Natural killer cell (primary cell): ENCODE results near the gene PTPRM. TPM values are rescaled to one million over a fixed set of nuclear protein-coding genes. Genes with fewer than 3 reads are reported as not detected.

Experiments used
- ATAC-seq, 3 donors: fragments of 150-1000 bp in 2 of 3; fragments of 200-7000 bp in 1 of 3; cut with Tn5 transposase; 1 replicate in 1 of 3; 2 replicates in 2 of 3; pipeline ENCODE4 v1.10.0; 2021; ENCODE audit warnings: mild to moderate bottlenecking in 2 of 3, moderate library complexity in 2 of 3
- DNase-seq, 2 donors: peaks; one replicate each; pipeline versions ENCODE4 v3.0.0 to v3.0.0-alpha.2; 2013 to 2021; ENCODE audit warnings: mixed read lengths in 1 of 2
- H3K27ac ChIP-seq: one replicate; pipeline ENCODE4 v1.5.1; 2013; ENCODE audit warnings: mild to moderate bottlenecking, low read length
- H3K27me3 ChIP-seq: one replicate; pipeline ENCODE4 v1.6.1; 2013; ENCODE audit warnings: low read length; ENCODE audit not compliant: control insufficient read depth, insufficient read depth
- H3K36me3 ChIP-seq: one replicate; pipeline ENCODE4 v1.6.1; 2013; ENCODE audit warnings: low read length; ENCODE audit not compliant: control insufficient read depth, insufficient read depth
- H3K4me1 ChIP-seq: one replicate; pipeline ENCODE4 v1.6.1; 2013; ENCODE audit warnings: low read length; ENCODE audit not compliant: control insufficient read depth, insufficient read depth
- H3K4me3 ChIP-seq: one replicate; pipeline ENCODE4 v1.5.1; 2013; ENCODE audit warnings: low read length
- H3K9me3 ChIP-seq: one replicate; pipeline ENCODE4 v1.6.1; 2013; ENCODE audit warnings: low read length; ENCODE audit not compliant: control insufficient read depth, insufficient read depth
- H3K27ac Mint-ChIP-seq, 2 donors: one replicate each; pipeline ENCODE4 v1.8.0; 2022; ENCODE audit warnings: mild to moderate bottlenecking in 2 of 2, mixed read lengths in 2 of 2, moderate library complexity in 1 of 2
- H3K27me3 Mint-ChIP-seq, 2 donors: one replicate each; pipeline ENCODE4 v1.8.0; 2022; ENCODE audit warnings: low read depth in 2 of 2, mixed read lengths in 2 of 2
- H3K36me3 Mint-ChIP-seq: one replicate; pipeline ENCODE4 v1.8.0; 2022; ENCODE audit warnings: mixed read lengths
- H3K4me1 Mint-ChIP-seq, 2 donors: one replicate each; pipeline ENCODE4 v1.8.0; 2022; ENCODE audit warnings: mixed read lengths in 2 of 2
- H3K4me3 Mint-ChIP-seq: one replicate; pipeline ENCODE4 v1.8.0; 2022; ENCODE audit warnings: mild to moderate bottlenecking, moderate library complexity, mixed read lengths
- H3K9me3 Mint-ChIP-seq, 2 donors: one replicate each; pipeline ENCODE4 v1.8.0; 2022; ENCODE audit warnings: mixed read lengths in 2 of 2
- WGBS: methylation state at CpG from one replicate; pipeline ENCODE4 v1.1.7; 2013; ENCODE audit warnings: missing lambda C conversion rate; ENCODE audit not compliant: insufficient coverage; 5-methylcytosine and 5-hydroxymethylcytosine counted together
- intact Hi-C: fragments of 100-400 bp; cut with micrococcal nuclease; formaldehyde crosslinking; loops from one replicate; pipeline ENCODE4 v1.14.2; 2022
- total RNA-seq, 4 donors: library from RNA; stranded (reverse); fragments of 120-200 nt in 1 of 4; gene quantifications; one replicate each; pipeline versions ENCODE4 v1.2.3 to v1.2.4, GENCODE V29; 2013 to 2022
- TF ChIP-seq, protein P1 (sequence below): fragments of 200-600 bp; IDR thresholded peaks from one replicate; pipeline ENCODE4 v1.8.0; 2022; ENCODE audit warnings: antibody characterized with exemption

PTPRM gene
- total RNA-seq, 3 donors from 2014 or later (not counting 1 experiment from before 2014, with no cell fraction given), result 5.0 to 13.2 (median 12.1) TPM

DNA sequence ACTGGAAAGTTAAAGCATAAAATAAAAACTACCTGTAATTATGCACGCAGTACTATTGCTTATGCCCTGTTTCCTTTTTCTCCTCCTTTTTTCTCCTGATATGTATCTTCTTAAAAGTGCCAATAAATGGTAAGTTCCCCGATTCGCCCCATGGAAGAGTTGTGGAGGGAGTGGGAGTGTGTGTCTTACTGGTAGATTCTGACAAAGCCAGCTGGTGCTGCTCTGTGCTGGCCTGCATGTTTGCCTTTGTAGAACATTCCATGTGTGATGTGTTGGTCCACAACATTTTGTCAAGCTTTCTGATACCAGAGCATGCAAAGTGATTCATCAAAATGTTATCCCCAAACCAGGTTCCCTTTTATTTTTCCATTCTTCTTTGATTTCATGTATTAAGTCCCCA lies 685.3 kb downstream of the PTPRM start:
- no peak overlapping the region for H3K4me3 Mint-ChIP-seq
- Histone ChIP-seq H3K9me3 (no peaks in the 10 kb centered on the region), H3K27ac (no peak overlapping the region), H3K4me1 (no peaks in the 10 kb centered on the region), H3K27me3 (no peaks in the 10 kb centered on the region), H3K36me3 (no peaks in the 10 kb centered on the region), H3K4me3 (no peak overlapping the region)
- intact Hi-C loops, result no loop called here
- no peak for DNase-seq
- TF ChIP-seq, protein P1, sequence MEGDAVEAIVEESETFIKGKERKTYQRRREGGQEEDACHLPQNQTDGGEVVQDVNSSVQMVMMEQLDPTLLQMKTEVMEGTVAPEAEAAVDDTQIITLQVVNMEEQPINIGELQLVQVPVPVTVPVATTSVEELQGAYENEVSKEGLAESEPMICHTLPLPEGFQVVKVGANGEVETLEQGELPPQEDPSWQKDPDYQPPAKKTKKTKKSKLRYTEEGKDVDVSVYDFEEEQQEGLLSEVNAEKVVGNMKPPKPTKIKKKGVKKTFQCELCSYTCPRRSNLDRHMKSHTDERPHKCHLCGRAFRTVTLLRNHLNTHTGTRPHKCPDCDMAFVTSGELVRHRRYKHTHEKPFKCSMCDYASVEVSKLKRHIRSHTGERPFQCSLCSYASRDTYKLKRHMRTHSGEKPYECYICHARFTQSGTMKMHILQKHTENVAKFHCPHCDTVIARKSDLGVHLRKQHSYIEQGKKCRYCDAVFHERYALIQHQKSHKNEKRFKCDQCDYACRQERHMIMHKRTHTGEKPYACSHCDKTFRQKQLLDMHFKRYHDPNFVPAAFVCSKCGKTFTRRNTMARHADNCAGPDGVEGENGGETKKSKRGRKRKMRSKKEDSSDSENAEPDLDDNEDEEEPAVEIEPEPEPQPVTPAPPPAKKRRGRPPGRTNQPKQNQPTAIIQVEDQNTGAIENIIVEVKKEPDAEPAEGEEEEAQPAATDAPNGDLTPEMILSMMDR, result no peak
- WGBS, result 100% methylated on average over 2 of the region's 3 CpGs
- no peaks in the 10 kb centered on the region for H3K36me3 Mint-ChIP-seq
- no peak overlapping the region for H3K27ac Mint-ChIP-seq
- ATAC-seq, result no peak
- H3K4me1 Mint-ChIP-seq, result no peaks in the 10 kb centered on the region
- peaks cover 0 to 4% of the 10 kb centered on the region in 2 donors for H3K9me3 Mint-ChIP-seq
- no peaks in the 10 kb centered on the region for H3K27me3 Mint-ChIP-seq

DNA sequence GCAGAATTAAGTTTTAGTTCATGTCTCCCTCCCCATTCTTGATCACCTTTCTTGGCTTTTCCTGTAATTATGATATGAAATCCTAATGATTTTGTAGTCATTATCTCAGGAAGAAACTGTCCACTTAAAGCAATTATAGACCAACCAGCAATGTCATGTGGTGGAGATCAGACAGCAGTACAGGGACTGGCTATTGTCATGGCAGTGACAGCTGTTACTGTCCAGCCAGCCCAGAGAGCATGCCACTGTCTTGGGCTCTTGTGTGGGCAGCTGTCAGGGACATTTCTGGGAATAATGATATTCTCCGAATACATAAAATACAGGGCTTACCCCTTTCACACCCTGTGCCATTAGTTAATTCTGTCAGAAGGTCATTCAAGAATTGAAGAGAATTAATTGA lies 686.8 kb downstream of the PTPRM start:
- peaks cover 0 to 4% of the 10 kb centered on the region in 2 donors for H3K9me3 Mint-ChIP-seq

DNA sequence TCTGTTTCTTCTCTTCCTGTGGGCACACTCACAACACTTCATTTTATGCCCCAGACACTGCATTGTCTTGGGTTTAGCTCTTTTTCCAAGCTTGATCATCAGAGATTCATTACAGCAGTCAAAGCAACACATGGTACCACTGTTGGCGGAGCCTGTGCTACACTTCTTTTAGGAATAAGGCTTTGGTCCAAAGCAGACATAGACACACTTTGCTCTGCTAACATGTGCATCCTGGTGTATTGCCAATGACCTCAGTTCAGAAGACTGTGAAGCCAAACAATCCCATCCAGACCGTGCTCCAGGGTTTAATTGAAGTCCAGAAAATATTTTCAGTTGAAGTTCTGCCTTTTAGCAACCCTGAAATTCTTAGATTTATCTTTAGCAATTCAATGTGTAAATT lies 687.5 kb downstream of the PTPRM start:
- Mint-ChIP-seq H3K4me3 (no peak overlapping the region), H3K27ac (no peak overlapping the region), H3K27me3 (no peaks in the 10 kb centered on the region), H3K4me1 (no peaks in the 10 kb centered on the region), H3K36me3 (no peaks in the 10 kb centered on the region), H3K9me3 (peaks cover 0 to 4% of the 10 kb centered on the region in 2 donors)
- 85% methylated on average over 2 of the region's 2 CpGs for WGBS
- DNase-seq, result no peak
- Histone ChIP-seq H3K27ac (no peak overlapping the region), H3K36me3 (no peaks in the 10 kb centered on the region), H3K4me1 (no peaks in the 10 kb centered on the region), H3K4me3 (no peak overlapping the region), H3K9me3 (no peaks in the 10 kb centered on the region), H3K27me3 (no peaks in the 10 kb centered on the region)
- TF ChIP-seq, protein P1, result no peak
- ATAC-seq, result no peak
- intact Hi-C loops, result no loop called here

More for the DNA sequence above, 686.8 kb downstream of the PTPRM start:
- intact Hi-C loops, result no loop called here
- Histone ChIP-seq H3K36me3 (no peaks in the 10 kb centered on the region), H3K4me3 (no peak overlapping the region), H3K9me3 (no peaks in the 10 kb centered on the region), H3K27me3 (no peaks in the 10 kb centered on the region), H3K4me1 (no peaks in the 10 kb centered on the region), H3K27ac (no peak overlapping the region)
- H3K4me1 Mint-ChIP-seq, result no peaks in the 10 kb centered on the region
- ATAC-seq (no peak), DNase-seq (no peak)
- TF ChIP-seq, protein P1, result no peak
- 100% methylated on average over 1 of the region's 1 CpG for WGBS
- H3K27ac Mint-ChIP-seq, result no peak overlapping the region
- H3K4me3 Mint-ChIP-seq, result no peak overlapping the region
- H3K27me3 Mint-ChIP-seq, result no peaks in the 10 kb centered on the region
- no peaks in the 10 kb centered on the region for H3K36me3 Mint-ChIP-seq

DNA sequence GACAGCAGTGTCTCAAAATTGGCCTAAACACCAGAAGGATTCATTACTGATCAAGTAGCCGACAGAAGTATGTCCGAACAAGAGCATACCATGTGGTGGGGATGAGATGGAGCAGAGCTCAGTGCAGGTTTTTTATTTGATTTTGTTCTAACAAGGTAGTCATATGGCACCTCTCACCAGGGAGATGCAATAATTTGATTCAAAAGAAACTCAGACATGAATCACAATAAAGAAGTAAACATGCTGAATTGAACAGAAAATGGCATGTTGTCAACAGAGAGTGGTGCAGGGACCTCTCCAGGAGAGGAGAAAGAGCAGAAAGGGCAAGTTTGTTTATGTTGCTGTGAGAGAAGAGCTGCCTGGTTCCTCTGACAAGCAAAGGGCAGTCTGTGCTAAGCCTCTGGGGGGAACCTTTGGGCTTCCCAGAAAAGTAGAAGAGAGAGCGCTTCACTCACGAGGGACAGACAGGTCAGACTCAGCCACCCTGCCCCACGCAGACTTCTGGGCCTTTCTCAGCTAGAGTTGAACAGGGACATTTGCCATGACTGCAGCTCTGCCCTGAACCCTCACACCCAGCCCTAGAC lies 690.8 kb downstream of the PTPRM start:
- H3K4me1 Mint-ChIP-seq, result no peaks in the 10 kb centered on the region
- no peaks in the 10 kb centered on the region for H3K9me3 Mint-ChIP-seq
- TF ChIP-seq, protein P1, result no peak
- DNase-seq (no peak), ATAC-seq (no peak)
- H3K36me3 ChIP-seq, result no peaks in the 10 kb centered on the region
- no peaks in the 10 kb centered on the region for H3K27me3 ChIP-seq
- H3K9me3 ChIP-seq, result no peaks in the 10 kb centered on the region
- WGBS, result 94% methylated on average over 5 of the region's 5 CpGs
- intact Hi-C loops, result no loop called here
- no peak overlapping the region for H3K27ac Mint-ChIP-seq
- H3K36me3 Mint-ChIP-seq, result no peaks in the 10 kb centered on the region
- H3K27me3 Mint-ChIP-seq, result no peaks in the 10 kb centered on the region
- H3K4me1 ChIP-seq, result no peaks in the 10 kb centered on the region
- no peak overlapping the region for H3K4me3 ChIP-seq
- H3K27ac ChIP-seq, result no peak overlapping the region
- no peak overlapping the region for H3K4me3 Mint-ChIP-seq
